ENCODE data around the gene S100A8.

DNA sequence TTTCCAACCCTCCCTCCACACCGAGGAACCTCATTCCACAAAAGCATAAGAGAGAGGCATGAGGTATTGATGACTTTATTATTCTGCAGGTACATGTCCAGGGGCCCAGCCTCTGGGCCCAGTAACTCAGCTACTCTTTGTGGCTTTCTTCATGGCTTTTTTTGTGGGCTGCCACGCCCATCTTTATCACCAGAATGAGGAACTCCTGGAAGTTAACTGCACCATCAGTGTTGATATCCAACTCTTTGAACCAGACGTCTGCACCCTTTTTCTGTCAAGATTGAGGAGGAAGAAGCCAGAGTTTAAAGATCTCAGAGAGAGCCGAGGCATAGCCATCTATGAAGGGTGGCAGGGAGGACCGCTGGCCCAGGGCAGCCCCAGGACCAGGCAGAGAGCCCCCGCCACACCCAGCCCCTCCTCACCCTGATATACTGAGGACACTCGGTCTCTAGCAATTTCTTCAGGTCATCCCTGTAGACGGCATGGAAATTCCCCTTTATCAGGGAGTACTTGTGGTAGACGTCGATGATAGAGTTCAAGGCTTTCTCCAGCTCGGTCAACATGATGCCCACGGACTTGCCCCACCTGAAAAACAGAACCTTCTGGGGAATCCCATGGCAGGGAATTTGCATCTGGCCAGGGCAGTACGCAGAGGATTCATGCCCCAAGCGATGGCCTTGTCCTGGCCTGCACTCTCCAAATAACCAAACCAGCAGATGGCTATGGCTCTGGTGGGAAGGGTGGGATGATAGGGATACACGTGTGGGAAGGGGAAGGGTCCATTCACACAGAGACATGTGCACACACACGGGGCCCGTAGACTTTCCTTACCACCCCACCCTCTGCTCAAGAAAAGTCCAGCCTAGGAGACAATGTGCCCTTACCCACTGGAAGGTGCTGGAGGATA, 647 bp downstream of the S100A8 start:
- TF ChIP-seq, protein P1, sequence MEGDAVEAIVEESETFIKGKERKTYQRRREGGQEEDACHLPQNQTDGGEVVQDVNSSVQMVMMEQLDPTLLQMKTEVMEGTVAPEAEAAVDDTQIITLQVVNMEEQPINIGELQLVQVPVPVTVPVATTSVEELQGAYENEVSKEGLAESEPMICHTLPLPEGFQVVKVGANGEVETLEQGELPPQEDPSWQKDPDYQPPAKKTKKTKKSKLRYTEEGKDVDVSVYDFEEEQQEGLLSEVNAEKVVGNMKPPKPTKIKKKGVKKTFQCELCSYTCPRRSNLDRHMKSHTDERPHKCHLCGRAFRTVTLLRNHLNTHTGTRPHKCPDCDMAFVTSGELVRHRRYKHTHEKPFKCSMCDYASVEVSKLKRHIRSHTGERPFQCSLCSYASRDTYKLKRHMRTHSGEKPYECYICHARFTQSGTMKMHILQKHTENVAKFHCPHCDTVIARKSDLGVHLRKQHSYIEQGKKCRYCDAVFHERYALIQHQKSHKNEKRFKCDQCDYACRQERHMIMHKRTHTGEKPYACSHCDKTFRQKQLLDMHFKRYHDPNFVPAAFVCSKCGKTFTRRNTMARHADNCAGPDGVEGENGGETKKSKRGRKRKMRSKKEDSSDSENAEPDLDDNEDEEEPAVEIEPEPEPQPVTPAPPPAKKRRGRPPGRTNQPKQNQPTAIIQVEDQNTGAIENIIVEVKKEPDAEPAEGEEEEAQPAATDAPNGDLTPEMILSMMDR (IDR thresholded peaks at IDR 0.05): no peak
- TF ChIP-seq EP300 (IDR thresholded peaks at IDR 0.05) (no peak), POLR2AphosphoS5 (IDR thresholded peaks at IDR 0.05) (no peak), POLR2A (IDR thresholded peaks at IDR 0.05) (no peak)
